ENCODE measurements around the gene ZNF615.

- no peak for TF ChIP-seq CTCF (IDR thresholded peaks at IDR 0.05 in 8 of 11, conservative IDR thresholded peaks at IDR 0.05 in 3 of 11)
- no peak for TF ChIP-seq POLR2A (IDR thresholded peaks at IDR 0.05)
Observed at GRCh38 chr19:51994048-51994644, 13.9 kb downstream of the ZNF615 start.

Measured in spleen (tissue), 7 donors.